DMS114 treated with DMSO at 0.1 percent for 48 hours (cell line): ENCODE results near the gene CSNK2A3.
"Not testable (repeated sequence)": the region's sequence is repeated elsewhere in the genome, so short reads cannot be mapped to it uniquely, and the experiment has no call there.

Experiments used
- DNase-seq: peaks from one replicate; lab custom pipeline; 2025; ENCODE audit not compliant: unreplicated experiment; lab: John Stamatoyannopoulos, UW

CSNK2A3 gene

GRCh38 chr11:11380340-11380739 lies 27.3 kb upstream of the CSNK2A3 start:
- no peak for DNase-seq

- no peak for DNase-seq
Observed at GRCh38 chr11:11379661-11380060, 26.6 kb upstream of the CSNK2A3 start.

DNA sequence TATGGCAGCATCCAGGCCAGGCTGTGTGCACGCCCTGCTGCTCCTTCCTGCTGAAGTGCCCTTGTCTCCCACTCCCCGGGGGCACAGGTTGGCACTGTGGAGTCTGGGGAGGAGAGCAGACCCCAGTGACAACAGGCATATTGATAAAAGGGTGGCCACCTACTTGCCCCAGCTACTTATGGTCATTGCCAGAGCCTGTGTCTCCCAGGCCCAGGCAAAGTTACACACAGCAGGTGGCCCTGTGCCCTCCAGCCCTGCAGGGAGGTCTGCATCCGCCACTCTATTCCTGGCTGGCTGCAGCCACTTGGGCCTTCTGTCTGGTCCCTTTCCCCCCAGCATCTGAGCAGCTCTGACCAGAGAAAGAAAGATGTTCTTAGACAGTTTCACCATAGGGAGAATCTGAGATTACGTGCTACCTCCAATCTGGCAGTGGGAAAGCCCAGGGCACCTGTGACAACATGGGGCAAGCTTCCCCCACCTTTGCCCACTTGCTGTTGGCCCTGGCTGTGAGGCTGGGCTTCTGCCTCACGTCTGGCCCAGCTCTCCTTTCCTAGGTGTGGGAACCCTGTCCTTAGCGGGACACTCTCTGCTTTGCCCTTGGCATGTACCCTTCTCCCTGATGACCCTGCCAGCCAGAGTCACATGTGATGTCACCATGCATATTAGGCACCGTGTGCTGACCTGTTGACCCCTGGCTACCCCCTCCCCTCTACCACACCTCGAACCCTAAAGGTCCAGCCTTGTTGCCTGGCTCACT lies 25.3 kb upstream of the CSNK2A3 start:
- no peak for DNase-seq

DNA sequence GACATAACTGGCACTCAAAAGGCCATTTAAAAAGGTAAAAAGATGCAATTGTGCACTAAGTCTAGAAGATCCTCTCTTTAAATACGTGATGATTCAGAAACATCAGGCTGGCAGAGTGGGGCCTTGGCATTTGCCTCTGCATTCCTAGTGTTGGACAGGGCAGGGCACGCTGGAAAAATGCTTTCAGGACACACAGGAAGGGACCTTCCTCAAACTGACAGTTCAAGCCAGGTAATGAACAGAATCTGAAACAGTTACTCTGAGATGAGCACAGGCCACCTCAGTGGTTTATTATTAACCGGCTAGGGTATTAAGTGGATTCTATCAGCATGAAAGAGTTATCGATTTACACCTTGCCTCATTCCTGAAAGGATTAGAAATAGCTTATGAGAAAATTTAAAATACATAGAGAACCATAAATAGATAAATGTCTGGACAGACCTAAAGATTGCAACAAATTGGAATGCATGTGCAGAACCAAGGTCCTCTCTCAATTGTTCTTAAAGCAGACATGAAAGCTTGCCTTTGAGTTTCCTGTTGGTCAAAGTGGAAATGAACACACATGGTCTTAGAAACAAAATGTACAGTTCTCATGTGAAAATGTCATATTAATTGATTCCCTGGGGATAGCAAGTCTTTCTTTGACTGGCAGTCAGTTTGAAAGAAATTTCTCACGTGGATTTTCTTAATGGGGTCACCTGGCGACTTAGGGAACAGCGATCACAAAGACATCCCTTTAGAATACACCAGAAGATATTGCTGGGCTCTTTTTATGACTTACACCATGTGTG lies 21.5 kb upstream of the CSNK2A3 start:
- no peak for DNase-seq

GRCh38 chr11:11373934-11374333 lies 20.9 kb upstream of the CSNK2A3 start:
- no peak for DNase-seq

- no peak for DNase-seq
Observed at GRCh38 chr11:11372461-11372860, 19.4 kb upstream of the CSNK2A3 start.

- no peak for DNase-seq
Observed at GRCh38 chr11:11370962-11371303, 17.9 kb upstream of the CSNK2A3 start.

GRCh38 chr11:11370255-11370961 lies 17.4 kb upstream of the CSNK2A3 start:
- no peak for DNase-seq

- DNase-seq, result no peak
Observed at GRCh38 chr11:11366793-11367192, 13.7 kb upstream of the CSNK2A3 start.

GRCh38 chr11:11363674-11364073 lies 10.6 kb upstream of the CSNK2A3 start:
- no peak for DNase-seq

- no peak for DNase-seq
Observed at GRCh38 chr11:11359611-11360010, 6.6 kb upstream of the CSNK2A3 start.

DNA sequence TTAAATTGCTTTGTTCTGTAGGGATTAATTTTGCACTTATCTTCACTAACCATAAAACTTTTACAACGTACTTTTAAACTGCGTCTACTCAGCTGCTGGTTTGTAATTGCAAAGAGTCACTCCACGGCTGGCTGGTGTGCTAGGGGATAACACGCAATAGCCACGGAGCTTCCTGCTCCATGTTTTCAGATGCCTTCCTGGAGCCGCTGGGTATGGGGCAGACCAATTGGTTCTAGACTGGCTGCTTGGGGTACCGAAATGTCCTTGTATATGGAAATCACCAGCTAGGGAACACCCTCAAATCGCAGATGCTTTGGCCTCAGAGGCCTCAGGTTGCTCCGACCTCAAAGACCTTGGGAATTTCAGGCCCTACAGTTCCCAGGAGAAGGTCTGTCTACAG lies 3.8 kb upstream of the CSNK2A3 start:
- no peak for DNase-seq

DNA sequence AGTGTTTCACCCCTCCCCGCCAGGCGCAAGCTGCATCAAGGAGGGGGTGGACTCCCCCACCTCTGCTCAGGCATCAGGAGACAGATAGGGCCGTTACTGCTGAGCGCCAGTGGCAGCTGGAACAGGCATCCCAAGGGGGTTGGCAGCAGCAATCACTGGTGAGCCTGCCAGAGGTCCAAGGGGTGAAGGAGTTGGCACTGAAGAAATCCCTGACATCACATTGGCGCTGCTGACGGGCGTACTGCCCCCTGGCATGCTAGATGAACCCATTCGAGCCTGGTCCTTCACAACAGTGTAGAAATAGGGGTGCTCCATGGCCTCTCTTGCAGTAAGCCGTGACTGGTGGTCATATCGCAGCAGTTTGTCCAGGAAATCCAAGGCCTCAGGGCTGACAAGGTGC lies 1.2 kb downstream of the CSNK2A3 start:
- not testable (repeated sequence) for DNase-seq

- DNase-seq, result no peak
Observed at GRCh38 chr11:11351042-11351586, 1.9 kb downstream of the CSNK2A3 start.

DNA sequence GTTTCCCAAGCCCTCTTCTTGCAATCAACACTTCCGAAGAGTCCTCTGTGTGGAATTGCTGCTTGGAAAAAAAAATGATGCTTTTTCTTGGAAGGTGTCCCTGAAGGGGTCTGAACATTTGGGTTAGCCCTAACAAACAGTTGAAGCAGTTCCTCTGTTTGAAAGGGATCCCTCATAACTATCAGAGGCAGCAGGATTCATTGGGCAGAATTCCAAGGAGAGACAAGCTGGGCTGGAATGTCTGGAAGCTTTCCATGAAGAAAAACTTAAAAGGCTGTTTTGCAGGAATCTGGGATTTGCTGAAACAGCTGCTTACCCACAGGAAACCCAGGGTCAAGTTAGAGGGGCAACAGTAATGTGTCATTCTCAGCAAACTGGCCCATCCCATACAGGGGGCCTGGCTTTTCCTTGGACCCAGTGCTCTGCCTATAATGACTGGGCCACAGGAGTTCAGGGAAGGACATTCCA lies 3.1 kb downstream of the CSNK2A3 start:
- DNase-seq, result no peak

DNA sequence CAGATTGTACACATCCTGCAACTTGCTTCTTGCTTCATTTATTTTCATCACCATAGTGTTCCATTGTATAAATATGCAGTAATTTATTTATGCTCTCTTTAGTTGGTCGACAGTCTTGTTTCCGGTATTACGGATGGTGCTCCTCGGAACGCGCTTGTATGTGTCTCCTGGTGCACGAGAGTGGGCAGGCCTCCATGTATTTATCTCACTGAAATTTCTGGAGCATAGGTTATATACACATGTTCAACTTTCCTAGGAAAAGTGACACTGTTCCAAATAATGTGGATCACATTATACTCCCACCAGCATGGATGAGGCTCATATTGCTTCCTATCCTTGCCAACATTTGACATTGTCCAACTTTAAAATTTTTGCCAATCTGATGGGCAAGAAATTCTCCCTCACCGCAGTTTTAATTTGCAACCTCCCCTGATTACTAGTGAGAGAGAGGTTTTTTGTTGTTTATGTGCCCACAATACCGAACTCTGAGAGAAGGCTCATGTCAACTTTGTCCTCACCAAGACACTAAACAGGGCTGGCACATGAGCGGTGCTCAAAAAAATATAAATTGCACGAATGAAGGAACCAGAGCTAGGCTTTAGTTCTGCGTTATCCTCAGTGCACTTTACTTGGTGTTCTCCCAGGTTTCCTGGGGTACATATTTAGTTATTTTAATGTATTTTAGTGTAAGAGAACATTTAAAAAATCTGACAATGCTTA lies 3.8 kb downstream of the CSNK2A3 start:
- DNase-seq, result no peak

GRCh38 chr11:11348303-11348702 lies 4.7 kb downstream of the CSNK2A3 start:
- no peak for DNase-seq

GRCh38 chr11:11347592-11347991 lies 5.5 kb downstream of the CSNK2A3 start:
- DNase-seq, result no peak

DNA sequence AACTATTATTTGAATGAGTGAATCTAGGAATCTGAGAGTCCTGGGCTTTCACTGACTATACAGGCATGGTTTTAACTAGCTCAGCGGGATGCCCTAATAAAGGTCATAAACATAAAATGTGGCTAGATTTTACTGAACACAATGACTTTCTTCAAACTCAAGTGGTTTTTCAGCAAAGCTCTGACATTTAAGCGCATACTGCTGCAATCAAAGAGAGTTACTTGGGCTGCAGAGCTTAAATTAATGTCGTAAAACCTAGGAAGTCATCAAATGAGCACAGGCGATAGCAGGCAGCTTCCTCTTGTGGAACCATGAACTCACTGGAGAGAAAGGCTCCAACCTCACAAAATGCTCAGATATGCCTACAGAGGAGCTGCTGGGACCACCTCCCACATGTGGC lies 6.7 kb downstream of the CSNK2A3 start:
- no peak for DNase-seq

- no peak for DNase-seq
Observed at GRCh38 chr11:11345099-11345498, 8.0 kb downstream of the CSNK2A3 start.

DNA sequence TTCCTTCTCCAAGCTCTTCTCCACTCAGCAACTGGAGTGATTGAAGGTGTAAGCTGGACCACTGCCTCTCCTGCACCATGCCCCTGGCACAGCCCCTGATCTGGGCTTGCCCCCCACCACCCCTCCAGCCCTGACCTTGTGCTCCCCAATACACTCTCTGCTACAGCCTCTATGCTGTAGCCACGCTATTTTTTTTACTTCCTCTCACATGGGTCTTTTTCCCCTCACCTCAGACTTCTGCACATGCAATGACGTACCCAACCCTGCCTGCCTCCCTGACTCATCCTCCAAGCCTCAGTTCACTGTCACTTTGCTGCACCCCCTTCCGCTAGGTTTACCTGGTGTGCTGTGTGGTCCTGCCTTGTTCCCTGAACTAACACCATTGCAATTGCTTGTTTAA lies 9.0 kb downstream of the CSNK2A3 start:
- no peak for DNase-seq
